OCI-LY7 (cell line): ENCODE data around the gene AKAP13. TPM values are rescaled to one million over a fixed set of nuclear protein-coding genes. Genes with fewer than 3 reads are reported as not detected.

Source experiments
- BruUV-seq: library from RNA; stranded (reverse); fragments of 400-500 nt; replicated peaks from 2 replicates; lab custom pipeline; 2021; lab: Mats Ljungman, UMichigan
- CTCF ChIA-PET: fragments of 300-600 bp; sonication (Branson Sonifier 250); formaldehyde crosslinking; loops from one replicate; lab custom pipeline; 2022; ENCODE audit warnings: antibody characterized with exemption; ENCODE audit not compliant: unreplicated experiment; lab: Charles Lee
- POLR2A ChIA-PET: fragments of 300-600 bp; sonication (Branson Sonifier 250); formaldehyde crosslinking; loops from one replicate; lab custom pipeline; 2022; ENCODE audit warnings: antibody characterized with exemption; lab: Charles Lee
- DNase-seq: peaks from one replicate; pipeline ENCODE4 v3.0.0-alpha.2; 2015; ENCODE audit warnings: low spot score
- H2AFZ ChIP-seq: fragments of 200-600 bp; sonication (generic), shearing (Covaris generic); 2 replicates; pipeline ENCODE4 v1.6.1; 2014; ENCODE audit warnings: mild to moderate bottlenecking, antibody characterized with exemption, low read length, moderate library complexity
- H3K27ac ChIP-seq: fragments of 200-600 bp; sonication (generic); 2 replicates; pipeline ENCODE4 v1.5.1; 2014; ENCODE audit warnings: mixed run types, low read depth, mild to moderate bottlenecking, moderate library complexity, low read length, inconsistent platforms; ENCODE audit not compliant: poor library complexity, severe bottlenecking
- H3K36me3 ChIP-seq: fragments of 200-600 bp; sonication (generic); 2 replicates; pipeline ENCODE4 v1.6.1; 2014; ENCODE audit warnings: mild to moderate bottlenecking, antibody characterized with exemption, low read length, moderate library complexity, mixed read lengths; ENCODE audit not compliant: insufficient read depth
- H3K4me1 ChIP-seq: fragments of 200-600 bp; sonication (generic); 2 replicates; pipeline ENCODE4 v1.5.1; 2014; ENCODE audit warnings: mild to moderate bottlenecking, low read length; ENCODE audit not compliant: insufficient read depth, poor library complexity, severe bottlenecking
- H3K4me2 ChIP-seq: fragments of 200-600 bp; sonication (generic); 2 replicates; pipeline ENCODE4 v1.6.1; 2014; ENCODE audit warnings: mild to moderate bottlenecking, low read length
- H3K4me3 ChIP-seq: fragments of 200-600 bp; sonication (generic); 2 replicates; pipeline ENCODE4 v1.5.1; 2014; ENCODE audit warnings: mild to moderate bottlenecking, low read depth, low read length; ENCODE audit not compliant: poor library complexity, severe bottlenecking
- H3K79me2 ChIP-seq: fragments of 200-600 bp; sonication (generic); 2 replicates; pipeline ENCODE4 v1.6.1; 2016; ENCODE audit warnings: low read depth, mild to moderate bottlenecking, low read length, moderate library complexity, mixed read lengths; ENCODE audit not compliant: insufficient read depth
- H3K9me2 ChIP-seq: fragments of 200-600 bp; sonication (generic); 2 replicates; pipeline ENCODE4 v1.6.1; 2016; ENCODE audit warnings: mild to moderate bottlenecking, low read length, mixed read lengths; ENCODE audit not compliant: insufficient read depth
- H3K9me3 ChIP-seq: fragments of 200-600 bp; sonication (generic); 2 replicates; pipeline ENCODE4 v1.6.1; 2014; ENCODE audit warnings: mild to moderate bottlenecking, mixed run types, low read length, mixed read lengths
- H4K20me1 ChIP-seq: fragments of 200-600 bp; sonication (generic); 2 replicates; pipeline ENCODE4 v1.6.1; 2014; ENCODE audit warnings: mild to moderate bottlenecking, antibody characterized with exemption, low read length, moderate library complexity, mixed read lengths; ENCODE audit not compliant: insufficient read depth
- EZH2phosphoT487 ChIP-seq: fragments of 200-600 bp; sonication (generic); IDR thresholded peaks from 2 replicates; pipeline ENCODE4 v1.6.1; 2018; ENCODE audit warnings: low read depth, borderline replicate concordance, mild to moderate bottlenecking, mixed run types, antibody characterized with exemption, low read length, moderate library complexity, mixed read lengths
- intact Hi-C: fragments of 100-400 bp; cut with micrococcal nuclease; formaldehyde crosslinking; loops from one replicate; pipeline ENCODE4 v1.10.0; 2022; ENCODE audit not compliant: unreplicated experiment
- total RNA-seq, 2 experiments: library from RNA; depleted of rRNA in 1 of 2; stranded (reverse); fragments of >200 nt in 1 of 2; shearing (Covaris generic) in 1 of 2; gene quantifications; 2 replicates each; pipeline ENCODE4 v1.2.3, GENCODE V29; 2014 to 2022
- TF ChIP-seq, protein P1 (sequence below): fragments of 200-600 bp; sonication (generic); conservative IDR thresholded peaks from 2 replicates; pipeline ENCODE4 v1.5.1; 2014; ENCODE audit warnings: mild to moderate bottlenecking, antibody characterized with exemption, low read length, moderate library complexity, mixed read lengths

AKAP13 gene
- total RNA-seq, 2 experiments from 2014 or later: 140 to 250 TPM

DNA sequence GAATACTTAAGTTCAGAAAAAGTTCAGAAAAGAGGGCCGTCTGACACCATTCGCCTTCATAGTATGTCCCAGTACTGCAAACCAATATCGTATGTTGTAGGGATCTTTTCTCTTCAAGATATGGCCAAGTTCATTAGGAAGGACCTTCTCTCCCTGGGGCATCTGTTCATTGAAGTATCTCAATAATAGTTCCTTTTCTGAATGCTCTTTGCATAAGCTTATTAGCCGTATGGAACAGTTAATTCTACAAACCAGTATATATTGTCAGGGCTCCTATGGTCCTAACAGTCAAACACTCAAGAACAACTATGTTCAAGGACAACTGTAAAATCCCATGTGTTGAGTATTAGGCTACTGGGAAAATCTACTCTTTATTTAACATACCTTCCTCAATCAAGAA is 211.2 kb downstream of the AKAP13 start:
- Histone ChIP-seq H3K79me2 (no peaks in the 10 kb centered on the region; the same call in 1 of the 2 replicates), H3K9me2 (no peaks in the 10 kb centered on the region), H3K9me3 (no peaks in the 10 kb centered on the region), H3K27ac (no peak overlapping the region), H3K4me3 (no peak overlapping the region), H3K36me3 (peaks cover 92% of the 10 kb centered on the region), H3K4me2 (no peak overlapping the region), H4K20me1 (no peaks in the 10 kb centered on the region; the same call in 1 of the 2 replicates), H3K4me1 (no peaks in the 10 kb centered on the region), H2AFZ (no peak overlapping the region)
- TF ChIP-seq, protein P1, sequence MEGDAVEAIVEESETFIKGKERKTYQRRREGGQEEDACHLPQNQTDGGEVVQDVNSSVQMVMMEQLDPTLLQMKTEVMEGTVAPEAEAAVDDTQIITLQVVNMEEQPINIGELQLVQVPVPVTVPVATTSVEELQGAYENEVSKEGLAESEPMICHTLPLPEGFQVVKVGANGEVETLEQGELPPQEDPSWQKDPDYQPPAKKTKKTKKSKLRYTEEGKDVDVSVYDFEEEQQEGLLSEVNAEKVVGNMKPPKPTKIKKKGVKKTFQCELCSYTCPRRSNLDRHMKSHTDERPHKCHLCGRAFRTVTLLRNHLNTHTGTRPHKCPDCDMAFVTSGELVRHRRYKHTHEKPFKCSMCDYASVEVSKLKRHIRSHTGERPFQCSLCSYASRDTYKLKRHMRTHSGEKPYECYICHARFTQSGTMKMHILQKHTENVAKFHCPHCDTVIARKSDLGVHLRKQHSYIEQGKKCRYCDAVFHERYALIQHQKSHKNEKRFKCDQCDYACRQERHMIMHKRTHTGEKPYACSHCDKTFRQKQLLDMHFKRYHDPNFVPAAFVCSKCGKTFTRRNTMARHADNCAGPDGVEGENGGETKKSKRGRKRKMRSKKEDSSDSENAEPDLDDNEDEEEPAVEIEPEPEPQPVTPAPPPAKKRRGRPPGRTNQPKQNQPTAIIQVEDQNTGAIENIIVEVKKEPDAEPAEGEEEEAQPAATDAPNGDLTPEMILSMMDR: no peak
- TF ChIP-seq EZH2phosphoT487: no peak
- intact Hi-C loops: no loop called here
- ChIA-PET CTCF (no interaction called here), POLR2A (interaction anchor here (0.7 kb wide), 1 partner anchor 33 kb away, joined by 4 read pairs; no protein-coding TSS in a partner anchor)
- BruUV-seq: no TSS peak
- no peak for DNase-seq

DNA sequence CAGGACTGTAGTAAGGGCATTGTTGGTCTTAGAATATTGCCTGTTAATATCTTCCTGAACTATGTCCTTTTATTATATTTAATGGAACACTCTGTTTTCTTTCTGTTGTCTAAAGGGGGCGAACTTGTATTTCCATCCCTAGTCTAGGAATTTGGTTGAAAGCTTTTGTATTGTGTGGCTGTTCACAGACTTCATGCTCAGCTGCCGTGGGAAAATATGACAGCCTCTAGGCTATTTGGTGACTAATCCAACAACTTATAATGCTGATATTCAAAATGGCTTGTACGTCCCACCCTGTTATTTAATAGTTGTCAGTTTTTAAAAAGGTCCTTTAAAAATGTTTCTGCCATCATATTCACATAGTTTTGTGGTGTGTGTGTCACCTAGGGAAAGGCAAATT is 211.7 kb downstream of the AKAP13 start:
- H3K4me2 ChIP-seq: no peak overlapping the region
- no peaks in the 10 kb centered on the region; the same call in 1 of the 2 replicates for H4K20me1 ChIP-seq
- TF ChIP-seq, protein P1: peak; percentile 38; the same call in 1 of the 2 replicates
- TF ChIP-seq EZH2phosphoT487: no peak
- no peaks in the 10 kb centered on the region for H3K4me1 ChIP-seq
- H2AFZ ChIP-seq: no peak overlapping the region
- no peak overlapping the region for H3K4me3 ChIP-seq
- H3K9me3 ChIP-seq: no peaks in the 10 kb centered on the region
- intact Hi-C loops: no loop called here
- ChIA-PET POLR2A (interaction anchor here (0.6 to 1.2 kb wide), 2 partner anchors 16 to 299 kb away, joined by 3 read pairs; no protein-coding TSS in a partner anchor), CTCF (no interaction called here)
- no peak overlapping the region for H3K27ac ChIP-seq
- peaks cover 87% of the 10 kb centered on the region for H3K36me3 ChIP-seq
- DNase-seq: no peak
- TSS peak; percentile 3 for BruUV-seq
- no peaks in the 10 kb centered on the region; the same call in 1 of the 2 replicates for H3K79me2 ChIP-seq
- H3K9me2 ChIP-seq: no peaks in the 10 kb centered on the region

DNA sequence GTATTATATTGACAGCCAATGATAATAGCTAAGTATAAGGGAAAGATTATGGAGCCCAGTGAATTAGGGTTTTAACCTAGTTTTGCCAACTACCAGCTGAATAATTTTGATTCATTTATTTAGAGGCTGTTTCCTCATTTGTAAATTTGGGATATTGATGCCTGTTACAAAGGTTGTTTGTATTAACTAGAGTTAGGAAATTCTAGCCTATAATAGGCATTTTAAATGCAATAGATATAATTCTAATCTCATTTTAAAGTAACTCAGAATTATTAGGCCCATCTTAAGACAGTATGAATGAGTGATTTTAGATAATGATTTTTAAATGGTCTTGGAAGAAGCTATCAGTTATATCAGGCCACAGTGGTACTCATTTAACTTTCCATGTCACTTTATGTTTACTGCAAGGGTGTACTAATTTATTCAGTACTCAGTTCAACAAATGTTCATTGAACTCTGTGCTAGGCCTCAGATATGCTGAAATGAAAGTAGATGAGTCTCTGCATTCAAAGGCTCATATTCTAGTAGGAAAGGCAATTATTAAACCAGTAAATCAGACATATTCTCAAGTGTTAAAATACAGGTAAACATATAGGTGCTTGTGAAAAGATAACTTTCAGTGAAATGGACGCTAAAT is 213.5 kb downstream of the AKAP13 start:
- BruUV-seq: no TSS peak
- POLR2A ChIA-PET: interaction anchor here (0.8 kb wide), 1 partner anchor 39 kb away, joined by 3 read pairs; no protein-coding TSS in a partner anchor

More for the DNA sequence above, 213.5 kb downstream of the AKAP13 start:
- H3K4me3 ChIP-seq: no peak overlapping the region
- intact Hi-C loops: no loop called here
- no peaks in the 10 kb centered on the region for H3K9me2 ChIP-seq
- no peak overlapping the region for H2AFZ ChIP-seq
- H3K4me1 ChIP-seq: no peaks in the 10 kb centered on the region
- no peaks in the 10 kb centered on the region; the same call in 1 of the 2 replicates for H3K79me2 ChIP-seq
- H3K9me3 ChIP-seq: no peaks in the 10 kb centered on the region
- CTCF ChIA-PET: no interaction called here
- no peak for DNase-seq
- peaks cover 86% of the 10 kb centered on the region for H3K36me3 ChIP-seq
- H3K27ac ChIP-seq: no peak overlapping the region
- H3K4me2 ChIP-seq: no peak overlapping the region
- TF ChIP-seq, protein P1: no peak
- TF ChIP-seq EZH2phosphoT487: no peak
- no peaks in the 10 kb centered on the region; the same call in 1 of the 2 replicates for H4K20me1 ChIP-seq
